Left forelimb (tissue), 1 donor: ENCODE measurements around the gene INPP4A.

Experiments used
- DNase-seq: peaks from one replicate; pipeline ENCODE4 v3.0.0-alpha.2; 2018; ENCODE audit warnings: low spot score

INPP4A gene

GRCh38 chr2:98514879-98515249 is 70.2 kb downstream of the INPP4A start:
- DNase-seq, result peak; percentile 12

GRCh38 chr2:98515250-98515991 is 70.8 kb downstream of the INPP4A start:
- no peak for DNase-seq

GRCh38 chr2:98516571-98516970 is 71.9 kb downstream of the INPP4A start:
- no peak for DNase-seq

DNA sequence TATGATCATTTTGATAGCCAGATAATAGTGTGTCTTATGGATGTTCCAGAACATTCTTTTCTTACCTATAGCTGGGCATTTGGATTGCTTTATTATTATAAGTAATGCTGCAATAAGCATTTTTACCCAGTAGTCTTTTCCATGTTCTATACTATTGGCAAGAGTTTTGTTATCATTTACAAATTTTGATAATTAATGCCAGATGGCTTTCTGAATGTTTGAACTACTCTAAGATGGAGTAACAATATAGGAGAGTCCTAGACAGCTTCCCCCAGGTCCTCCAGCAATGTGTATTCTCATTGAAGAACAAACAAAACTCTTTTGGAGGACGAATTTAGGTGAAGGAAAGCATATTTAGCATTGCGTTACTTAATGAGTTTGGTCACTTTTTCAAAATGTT is 73.0 kb downstream of the INPP4A start:
- DNase-seq, result no peak

DNA sequence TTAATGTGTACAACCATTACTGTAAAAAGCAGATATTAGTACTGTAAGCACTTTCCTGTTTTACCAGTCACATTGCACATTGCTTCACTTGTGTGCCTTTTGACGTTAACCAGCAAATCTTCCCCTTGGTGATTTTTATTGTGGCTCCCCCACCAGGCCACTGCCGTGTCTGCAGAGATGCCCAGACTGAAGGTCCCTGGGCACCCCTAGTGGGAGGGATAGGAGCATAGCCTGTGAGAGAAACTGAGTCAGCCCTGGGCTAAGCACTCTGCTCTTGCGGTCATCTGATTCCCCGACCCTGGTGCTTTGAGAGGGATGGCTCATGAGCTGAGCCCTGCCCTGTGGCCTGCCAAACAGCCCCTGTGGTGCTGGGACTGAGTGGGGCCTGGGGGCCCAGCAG is 73.4 kb downstream of the INPP4A start:
- no peak for DNase-seq

DNA sequence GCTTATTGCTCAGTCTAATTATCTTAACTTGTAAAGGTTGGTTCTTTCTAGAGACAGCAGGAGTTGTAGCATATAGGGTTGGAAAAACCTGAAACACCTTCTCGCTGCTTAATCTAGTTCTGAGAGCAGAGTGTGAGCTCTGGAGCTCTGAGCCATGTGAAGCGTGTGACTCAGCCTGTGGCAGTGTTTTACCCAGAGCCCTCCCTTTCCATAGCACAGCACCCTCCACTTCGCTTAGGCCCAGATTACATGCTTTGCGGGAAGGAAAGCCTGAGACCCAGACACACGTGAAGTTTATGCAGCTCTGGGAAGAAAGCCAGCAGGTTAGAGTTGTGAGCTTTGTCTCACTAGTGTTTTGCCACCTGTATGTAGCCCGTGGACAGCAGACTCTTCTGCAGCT is 74.5 kb downstream of the INPP4A start:
- no peak for DNase-seq

- no peak for DNase-seq
Observed at GRCh38 chr2:98519851-98520250, 75.2 kb downstream of the INPP4A start.

- DNase-seq, result no peak
Observed at GRCh38 chr2:98520806-98521205, 76.1 kb downstream of the INPP4A start.

- DNase-seq, result no peak
Observed at GRCh38 chr2:98521266-98521665, 76.6 kb downstream of the INPP4A start.

DNA sequence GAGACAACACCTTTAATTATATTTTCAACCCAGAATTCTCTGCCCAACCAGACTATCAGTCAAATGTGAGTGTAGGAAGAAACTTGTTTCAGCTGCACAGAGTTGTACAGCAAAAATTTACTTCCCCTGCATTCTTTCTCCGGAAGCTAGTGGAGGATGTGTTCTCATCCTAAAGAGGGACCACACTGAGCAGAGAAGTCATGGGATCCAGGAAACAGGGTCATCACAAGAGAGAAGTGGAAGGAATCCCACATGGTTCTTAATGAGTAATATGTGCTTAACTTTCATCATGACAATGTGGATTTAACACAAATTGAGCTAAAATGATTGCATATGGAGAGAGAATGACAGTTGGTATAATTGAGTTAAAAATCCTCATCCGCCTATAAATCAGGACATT is 78.2 kb downstream of the INPP4A start:
- no peak for DNase-seq

DNA sequence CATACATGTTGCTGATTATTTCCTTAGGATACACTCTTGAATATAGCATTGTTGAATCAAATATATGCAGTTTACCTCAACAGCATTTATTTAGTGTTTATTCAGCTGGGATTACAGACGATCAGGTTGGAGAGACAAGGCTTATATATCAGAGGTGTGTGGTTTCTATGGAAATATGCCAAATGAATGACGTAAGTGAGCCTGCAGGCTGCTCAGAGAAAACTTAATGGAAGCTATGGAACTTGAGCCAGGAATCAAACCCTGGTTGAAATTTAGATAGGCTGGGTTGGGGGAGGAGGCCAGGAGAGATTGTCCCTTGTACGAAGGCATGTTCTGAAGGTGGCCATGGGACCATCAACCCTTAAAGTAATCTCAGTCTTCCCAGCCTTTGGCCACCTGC is 79.5 kb downstream of the INPP4A start:
- DNase-seq, result peak; percentile 6

GRCh38 chr2:98528349-98528748 is 83.7 kb downstream of the INPP4A start:
- DNase-seq, result no peak

DNA sequence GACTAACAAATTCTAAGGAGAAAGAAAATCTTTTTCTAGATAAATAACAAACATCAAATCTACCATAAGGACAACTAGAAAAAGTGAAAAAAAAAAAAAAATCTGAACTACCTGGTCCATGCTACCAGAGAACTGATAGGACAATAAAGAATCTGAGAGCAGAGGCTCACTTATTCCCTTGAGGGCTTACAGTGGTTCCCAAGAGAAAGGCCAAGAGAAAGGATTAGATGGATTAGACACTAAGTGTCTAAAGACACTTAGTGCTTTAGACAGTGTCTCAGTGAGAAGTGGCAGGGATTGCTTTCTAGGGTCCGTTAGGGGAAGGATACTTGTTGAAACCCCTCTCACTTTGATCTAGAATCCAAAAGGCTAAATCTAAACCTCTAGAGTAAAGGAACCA is 85.5 kb downstream of the INPP4A start:
- no peak for DNase-seq

DNA sequence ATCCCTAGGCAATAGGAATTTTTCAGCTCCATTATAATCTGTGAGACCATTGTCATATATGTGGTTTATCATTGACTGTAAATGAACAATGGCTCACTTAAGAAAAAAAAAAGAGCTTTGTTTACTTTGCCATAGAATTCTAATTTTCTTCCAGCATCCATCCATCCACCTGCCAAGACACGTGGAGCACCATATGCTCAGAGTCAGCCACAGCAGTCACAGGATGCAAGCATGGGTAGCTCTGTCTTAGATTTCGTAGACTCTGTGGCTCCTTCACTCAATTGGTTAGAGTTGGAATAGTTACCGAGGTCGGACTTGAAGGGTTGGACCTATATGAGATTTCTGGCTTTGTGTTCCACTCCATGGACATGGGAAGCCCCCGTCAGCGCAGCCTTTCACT is 88.1 kb downstream of the INPP4A start:
- peak; percentile 17 for DNase-seq

DNA sequence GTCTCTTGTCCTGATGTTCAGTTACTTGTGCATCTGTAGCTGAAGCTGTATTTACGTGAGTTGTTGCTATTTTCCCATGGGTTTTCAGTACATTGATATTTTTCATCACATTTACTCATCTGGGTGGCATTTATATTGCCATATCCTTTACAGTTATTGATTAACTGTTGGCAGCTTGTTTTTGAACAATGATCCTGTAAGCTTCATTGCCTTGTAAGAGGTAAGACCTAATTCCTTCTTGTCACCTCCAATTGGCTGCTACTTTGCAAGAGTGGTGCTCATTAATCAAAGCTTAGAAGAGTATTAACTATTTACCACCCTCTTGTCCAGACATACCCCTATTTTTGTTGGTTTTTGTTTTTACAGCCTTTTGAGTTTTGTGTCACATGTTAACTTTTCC is 88.9 kb downstream of the INPP4A start:
- DNase-seq, result no peak

- DNase-seq, result peak; percentile 30
Observed at GRCh38 chr2:98534761-98535160, 90.1 kb downstream of the INPP4A start.

- peak; percentile 8 for DNase-seq
Observed at GRCh38 chr2:98535971-98536677, 91.5 kb downstream of the INPP4A start.

DNA sequence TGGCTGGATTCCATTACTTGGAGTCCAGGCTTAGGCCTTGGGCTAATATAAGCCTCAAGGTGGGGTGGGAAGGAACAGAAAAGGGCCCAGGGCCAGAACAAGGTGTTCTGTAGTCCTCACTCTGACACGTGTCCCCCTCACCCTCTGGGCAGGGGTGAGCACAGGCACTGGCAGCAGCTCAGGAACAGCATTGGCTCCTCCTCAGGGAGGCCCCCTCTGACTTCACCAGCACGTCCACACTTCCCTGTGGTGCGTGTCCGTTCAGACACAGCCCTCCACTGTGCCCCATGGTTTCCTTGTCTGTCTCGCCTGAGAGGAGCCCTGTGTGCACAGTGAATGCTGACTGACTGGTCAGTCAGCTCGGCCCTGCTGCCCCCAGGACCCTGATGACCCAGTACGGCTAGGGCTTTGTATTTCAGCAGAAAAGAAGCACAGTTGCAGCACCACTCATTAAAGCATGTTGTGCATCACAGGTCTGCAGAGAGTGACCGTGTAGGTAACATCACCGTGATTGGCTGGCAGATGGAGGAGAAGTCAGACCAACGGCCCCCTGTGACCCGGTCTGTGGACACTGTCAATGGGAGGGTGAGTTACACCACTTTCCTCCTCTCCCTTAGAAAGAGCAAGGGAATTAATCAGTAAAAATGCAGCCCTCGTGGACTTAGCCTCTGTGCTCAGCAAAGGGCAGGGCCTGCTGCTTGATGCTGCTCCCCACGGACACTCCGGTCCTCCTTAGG is 92.9 kb downstream of the INPP4A start:
- DNase-seq, result peak; percentile 57

GRCh38 chr2:98538280-98539041 is 93.8 kb downstream of the INPP4A start:
- DNase-seq, result peak; percentile 44

GRCh38 chr2:98539056-98539735 is 94.5 kb downstream of the INPP4A start:
- DNase-seq, result peak; percentile 4

DNA sequence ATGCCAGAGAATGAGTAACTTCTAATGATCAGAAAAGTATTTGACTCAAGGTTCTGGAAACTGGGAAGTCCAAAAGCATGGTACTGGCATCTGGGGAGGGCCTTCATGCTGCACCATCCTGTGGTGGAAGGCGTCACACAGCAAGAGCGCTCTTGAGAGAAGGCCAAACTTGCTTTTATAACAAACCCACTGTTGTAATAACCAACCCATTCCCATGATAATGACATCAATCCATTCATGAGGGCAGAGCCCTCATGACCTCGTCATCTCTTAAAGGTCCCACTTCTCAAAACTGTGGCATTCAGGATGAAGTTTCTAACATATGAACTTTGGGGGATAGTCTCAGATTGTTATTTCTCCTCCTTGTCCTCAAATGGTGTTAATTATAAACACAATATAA is 95.9 kb downstream of the INPP4A start:
- DNase-seq, result no peak

DNA sequence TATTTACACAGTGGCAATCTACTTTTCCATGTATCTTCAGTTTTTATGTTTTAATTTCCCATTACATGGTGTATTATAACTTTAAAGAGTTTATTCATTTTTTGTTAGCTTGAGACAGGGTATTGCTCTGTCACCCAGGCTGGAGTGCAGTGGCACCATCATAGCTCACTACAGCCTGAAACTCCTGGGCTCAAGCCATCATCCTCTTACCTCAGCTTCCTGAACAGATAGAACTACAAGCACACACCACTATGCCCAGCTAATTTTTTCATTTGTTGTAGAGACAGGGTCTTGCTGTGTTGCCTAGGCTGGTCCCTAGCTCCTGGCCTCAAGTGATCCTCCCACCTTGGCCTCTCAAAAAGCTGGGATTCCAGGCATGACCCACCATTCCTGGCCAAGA is 96.8 kb downstream of the INPP4A start:
- peak; percentile 42 for DNase-seq
